ENCODE results near the gene ESR2.
"Not testable (repeated sequence)": the region's sequence is repeated elsewhere in the genome, so short reads cannot be mapped to it uniquely, and the experiment has no call there.

ESR2 gene

GRCh38 chr14:64040044-64040443 lies 254.1 kb downstream of the ESR2 start:
- no peak for DNase-seq (ENCODE audit: low read depth in 2 of 2)

GRCh38 chr14:64038841-64039542 lies 255.2 kb downstream of the ESR2 start:
- no peak for DNase-seq (ENCODE audit: low read depth in 2 of 2)

DNA sequence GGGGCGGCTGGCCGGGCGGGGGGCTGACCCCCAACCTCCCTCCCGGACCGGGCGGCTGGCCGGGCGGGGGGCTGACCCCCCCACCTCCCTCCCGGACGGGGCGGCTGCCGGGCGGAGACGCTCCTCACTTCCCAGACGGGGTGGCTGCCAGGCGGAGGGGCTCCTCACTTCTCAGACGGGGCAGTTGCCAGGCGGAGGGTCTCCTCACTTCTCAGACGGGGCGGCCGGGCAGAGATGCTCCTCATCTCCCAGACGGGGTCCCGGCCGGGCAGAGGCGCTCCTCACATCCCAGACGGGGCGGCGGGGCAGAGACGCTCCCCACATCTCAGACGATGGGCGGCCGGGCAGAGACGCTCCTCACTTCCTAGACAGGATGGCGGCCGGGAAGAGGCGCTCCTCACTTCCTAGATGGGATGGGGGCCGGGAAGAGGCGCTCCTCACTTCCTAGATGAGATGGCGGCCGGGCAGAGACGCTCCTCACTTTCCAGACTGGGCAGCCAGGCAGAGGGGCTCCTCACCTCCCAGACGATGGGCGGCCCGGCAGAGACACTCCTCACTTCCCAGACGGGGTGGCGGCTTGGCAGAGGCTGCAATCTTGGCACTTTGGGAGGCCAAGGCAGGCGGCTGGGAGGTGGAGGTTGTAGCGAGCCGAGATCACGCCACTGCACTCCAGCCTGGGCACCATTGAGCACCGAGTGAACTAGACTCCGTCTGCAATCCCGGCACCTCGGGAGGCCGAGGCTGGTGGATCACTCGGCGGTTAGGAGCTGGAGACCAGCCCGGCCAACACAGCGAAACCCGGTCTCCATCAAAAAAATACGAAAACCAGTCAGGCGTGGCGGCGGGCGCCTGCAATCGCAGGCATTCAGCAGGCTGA lies 256.1 kb downstream of the ESR2 start:
- DNase-seq (ENCODE audit: low read depth in 2 of 2) = not testable (repeated sequence)

GRCh38 chr14:64035143-64035542 lies 259.0 kb downstream of the ESR2 start:
- no peak for DNase-seq (ENCODE audit: low read depth in 2 of 2)

Measured in stimulated activated CD4-positive, alpha-beta T cell treated with anti-CD3 and anti-CD28 coated beads, Interleukin-15, amount 100 ng/mL, for 48 hours (primary cell).